HL-60 (cell line): ENCODE data around the gene GPC1.

Source experiments
- DNase-seq, 2 experiments: peaks; one replicate each; pipeline ENCODE4 v3.0.0-alpha.2; 2010 to 2020; ENCODE audit warnings: low read depth in 1 of 2, low spot score in 1 of 2
- H3K27ac ChIP-seq: fragments of 250-450 bp; sonication (Bioruptor Pico); replicated peaks from 2 replicates; pipeline ENCODE4 v1.5.1; 2020; ENCODE audit warnings: mild to moderate bottlenecking, moderate library complexity
- H3K27me3 ChIP-seq: fragments of 250-450 bp; sonication (Bioruptor Pico); 2 replicates; pipeline ENCODE4 v1.5.1; 2021; ENCODE audit warnings: mild to moderate bottlenecking, moderate library complexity; ENCODE audit not compliant: insufficient read depth, poor library complexity, severe bottlenecking
- H3K4me3 ChIP-seq: replicated peaks from 2 replicates; pipeline ENCODE4 v1.5.1; 2011; ENCODE audit warnings: mild to moderate bottlenecking, control low read depth, low read length; ENCODE audit not compliant: insufficient read depth
- GABPA ChIP-seq: IDR thresholded peaks from 2 replicates; pipeline ENCODE4 v1.6.1; 2012; ENCODE audit warnings: low read depth
- POLR2AphosphoS5 ChIP-seq: IDR thresholded peaks from 2 replicates; pipeline ENCODE4 v1.6.1; 2012; ENCODE audit warnings: low read depth
- SPI1 ChIP-seq: IDR thresholded peaks from 2 replicates; pipeline ENCODE4 v1.6.1; 2012; ENCODE audit warnings: low read depth, mild to moderate bottlenecking, borderline replicate concordance
- TF ChIP-seq, protein P1 (sequence below): IDR thresholded peaks from one replicate; pipeline ENCODE4 v1.5.1; 2011; ENCODE audit warnings: low read length, control low read depth, inconsistent platforms; ENCODE audit not compliant: insufficient read depth
- TF ChIP-seq, protein P2 (sequence below): IDR thresholded peaks from 2 replicates; pipeline ENCODE4 v1.6.1; 2012; ENCODE audit warnings: low read depth; ENCODE audit not compliant: insufficient replicate concordance

GPC1 gene

DNA sequence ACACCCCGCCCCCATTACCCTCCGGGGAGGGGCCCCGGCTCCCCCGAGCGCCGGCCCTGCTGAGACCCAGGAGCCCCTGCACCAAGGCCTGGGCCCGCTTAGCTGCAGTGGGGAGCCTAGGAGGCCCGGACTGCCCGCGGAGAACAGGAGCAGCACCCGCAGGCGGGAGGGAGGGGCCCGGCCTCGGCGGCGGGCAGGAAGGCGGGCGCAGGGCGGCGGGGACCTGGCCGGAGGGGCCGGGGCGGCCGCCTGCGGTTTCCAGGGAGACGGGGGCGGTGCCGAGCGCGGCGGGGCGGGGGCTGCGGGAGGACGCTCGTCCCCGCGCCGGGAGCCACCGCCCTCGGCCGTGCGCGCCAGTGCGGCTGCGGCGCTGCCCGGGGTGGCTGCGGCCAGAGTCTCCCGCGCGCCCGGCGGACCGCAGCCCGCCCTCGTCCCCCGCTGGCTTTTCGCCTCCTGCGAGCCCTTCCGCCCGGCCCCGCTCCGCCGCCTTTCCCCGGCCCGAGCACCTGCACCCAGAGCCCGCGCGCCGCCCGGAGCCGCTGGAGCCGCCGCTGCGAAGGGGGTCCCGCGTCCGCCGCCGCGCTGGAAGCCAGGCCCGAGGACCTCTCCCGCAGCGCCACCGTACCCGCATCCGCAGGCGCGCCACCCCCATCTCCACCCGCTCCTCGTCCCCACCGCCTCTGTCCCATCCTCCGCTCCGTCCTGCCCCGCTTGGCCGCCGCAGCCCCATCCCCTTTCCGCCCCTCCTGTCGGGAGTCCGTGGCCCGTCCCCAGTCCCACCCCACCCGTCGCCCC lies 17.2 kb downstream of the GPC1 start:
- H3K4me3 ChIP-seq: no peak overlapping the region; the same call in 1 of the 2 replicates
- peaks cover 57% of the 10 kb centered on the region for H3K27me3 ChIP-seq
- peak in 1 of 2 experiments; percentile 6 for DNase-seq
- H3K27ac ChIP-seq: no peak overlapping the region
- TF ChIP-seq, protein P1, sequence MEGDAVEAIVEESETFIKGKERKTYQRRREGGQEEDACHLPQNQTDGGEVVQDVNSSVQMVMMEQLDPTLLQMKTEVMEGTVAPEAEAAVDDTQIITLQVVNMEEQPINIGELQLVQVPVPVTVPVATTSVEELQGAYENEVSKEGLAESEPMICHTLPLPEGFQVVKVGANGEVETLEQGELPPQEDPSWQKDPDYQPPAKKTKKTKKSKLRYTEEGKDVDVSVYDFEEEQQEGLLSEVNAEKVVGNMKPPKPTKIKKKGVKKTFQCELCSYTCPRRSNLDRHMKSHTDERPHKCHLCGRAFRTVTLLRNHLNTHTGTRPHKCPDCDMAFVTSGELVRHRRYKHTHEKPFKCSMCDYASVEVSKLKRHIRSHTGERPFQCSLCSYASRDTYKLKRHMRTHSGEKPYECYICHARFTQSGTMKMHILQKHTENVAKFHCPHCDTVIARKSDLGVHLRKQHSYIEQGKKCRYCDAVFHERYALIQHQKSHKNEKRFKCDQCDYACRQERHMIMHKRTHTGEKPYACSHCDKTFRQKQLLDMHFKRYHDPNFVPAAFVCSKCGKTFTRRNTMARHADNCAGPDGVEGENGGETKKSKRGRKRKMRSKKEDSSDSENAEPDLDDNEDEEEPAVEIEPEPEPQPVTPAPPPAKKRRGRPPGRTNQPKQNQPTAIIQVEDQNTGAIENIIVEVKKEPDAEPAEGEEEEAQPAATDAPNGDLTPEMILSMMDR: no peak
- no peak for TF ChIP-seq GABPA
- TF ChIP-seq SPI1: no peak
- TF ChIP-seq, protein P2, sequence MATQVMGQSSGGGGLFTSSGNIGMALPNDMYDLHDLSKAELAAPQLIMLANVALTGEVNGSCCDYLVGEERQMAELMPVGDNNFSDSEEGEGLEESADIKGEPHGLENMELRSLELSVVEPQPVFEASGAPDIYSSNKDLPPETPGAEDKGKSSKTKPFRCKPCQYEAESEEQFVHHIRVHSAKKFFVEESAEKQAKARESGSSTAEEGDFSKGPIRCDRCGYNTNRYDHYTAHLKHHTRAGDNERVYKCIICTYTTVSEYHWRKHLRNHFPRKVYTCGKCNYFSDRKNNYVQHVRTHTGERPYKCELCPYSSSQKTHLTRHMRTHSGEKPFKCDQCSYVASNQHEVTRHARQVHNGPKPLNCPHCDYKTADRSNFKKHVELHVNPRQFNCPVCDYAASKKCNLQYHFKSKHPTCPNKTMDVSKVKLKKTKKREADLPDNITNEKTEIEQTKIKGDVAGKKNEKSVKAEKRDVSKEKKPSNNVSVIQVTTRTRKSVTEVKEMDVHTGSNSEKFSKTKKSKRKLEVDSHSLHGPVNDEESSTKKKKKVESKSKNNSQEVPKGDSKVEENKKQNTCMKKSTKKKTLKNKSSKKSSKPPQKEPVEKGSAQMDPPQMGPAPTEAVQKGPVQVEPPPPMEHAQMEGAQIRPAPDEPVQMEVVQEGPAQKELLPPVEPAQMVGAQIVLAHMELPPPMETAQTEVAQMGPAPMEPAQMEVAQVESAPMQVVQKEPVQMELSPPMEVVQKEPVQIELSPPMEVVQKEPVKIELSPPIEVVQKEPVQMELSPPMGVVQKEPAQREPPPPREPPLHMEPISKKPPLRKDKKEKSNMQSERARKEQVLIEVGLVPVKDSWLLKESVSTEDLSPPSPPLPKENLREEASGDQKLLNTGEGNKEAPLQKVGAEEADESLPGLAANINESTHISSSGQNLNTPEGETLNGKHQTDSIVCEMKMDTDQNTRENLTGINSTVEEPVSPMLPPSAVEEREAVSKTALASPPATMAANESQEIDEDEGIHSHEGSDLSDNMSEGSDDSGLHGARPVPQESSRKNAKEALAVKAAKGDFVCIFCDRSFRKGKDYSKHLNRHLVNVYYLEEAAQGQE: no peak
- no peak for TF ChIP-seq POLR2AphosphoS5

DNA sequence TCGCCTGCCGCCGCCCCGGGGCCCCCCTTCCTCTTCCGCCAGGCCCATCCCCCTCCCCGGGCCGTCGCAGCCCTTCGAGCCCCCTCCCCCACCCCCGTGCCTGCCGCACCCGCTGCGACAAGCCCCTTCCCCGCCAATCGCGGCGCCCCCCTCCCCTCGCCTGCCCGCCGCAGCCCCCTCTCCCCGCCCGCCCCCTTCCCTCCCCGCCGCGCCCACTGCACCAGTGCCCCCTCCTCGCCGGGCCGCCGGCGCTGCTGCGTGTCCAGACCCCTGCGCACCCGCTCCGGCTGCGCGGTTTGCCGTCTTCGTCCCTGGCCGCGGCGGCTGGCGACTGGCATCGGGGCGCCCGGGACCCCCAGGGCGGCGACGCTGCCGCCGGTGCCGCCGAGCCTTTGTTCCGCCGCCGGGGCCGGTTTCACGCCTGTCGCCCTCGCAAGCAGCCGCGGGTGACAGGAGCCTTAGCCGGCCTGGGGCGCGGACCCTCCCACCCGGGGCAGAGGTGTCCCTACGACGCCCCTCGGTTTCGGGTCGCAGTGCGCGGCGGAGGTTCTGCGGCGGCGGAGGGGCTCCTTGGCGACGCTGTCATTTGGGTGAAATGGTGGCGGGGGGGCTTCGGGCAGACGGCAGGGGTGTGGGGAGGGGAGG lies 18.1 kb downstream of the GPC1 start:
- no peak for DNase-seq
- H3K4me3 ChIP-seq: no peak overlapping the region
- TF ChIP-seq, protein P2: no peak
- no peak for TF ChIP-seq GABPA
- TF ChIP-seq POLR2AphosphoS5: no peak
- TF ChIP-seq, protein P1: no peak
- no peak for TF ChIP-seq SPI1
- peaks cover 59% of the 10 kb centered on the region for H3K27me3 ChIP-seq
- no peak overlapping the region for H3K27ac ChIP-seq

DNA sequence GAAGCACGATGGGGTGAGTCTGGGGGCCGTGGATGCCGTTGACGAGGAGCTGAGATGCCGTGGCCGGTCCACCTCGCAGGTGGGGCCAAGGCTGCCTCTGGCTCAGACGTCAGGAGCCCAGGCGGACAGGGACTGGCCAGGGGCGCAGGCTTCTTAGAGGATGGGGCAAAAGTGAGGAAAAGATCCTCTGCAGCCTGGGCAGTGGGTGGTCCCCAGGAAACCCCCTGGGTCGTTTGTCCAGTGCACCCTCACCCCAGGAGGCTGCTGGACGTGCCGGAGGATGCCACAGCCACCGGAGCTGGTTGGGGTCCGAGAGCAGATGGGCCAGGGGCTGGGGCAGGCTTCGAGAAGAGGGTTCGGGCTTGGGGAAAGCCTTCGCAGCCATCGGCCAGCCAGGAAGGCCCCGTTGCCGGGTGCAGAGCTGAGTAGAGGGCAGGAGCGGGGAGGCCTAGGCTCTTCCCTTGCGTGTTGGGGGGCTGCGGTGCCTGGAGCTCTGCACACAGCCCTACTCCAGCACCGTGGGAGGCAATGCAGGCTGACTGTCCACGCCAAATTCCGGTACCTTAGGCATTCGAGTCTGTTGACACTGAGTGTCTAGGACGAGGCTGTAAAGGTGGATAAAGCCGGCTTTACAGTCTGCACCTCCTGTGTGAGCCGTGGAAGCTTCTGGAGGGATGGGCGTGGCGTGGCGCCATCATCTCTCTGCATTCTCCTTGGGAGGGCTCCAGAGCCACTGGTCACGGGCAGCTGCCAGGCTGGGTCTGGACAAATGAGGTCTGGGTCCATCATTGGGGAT lies 18.8 kb downstream of the GPC1 start:
- no peak for DNase-seq
- peaks cover 61% of the 10 kb centered on the region for H3K27me3 ChIP-seq
- TF ChIP-seq, protein P1: no peak
- TF ChIP-seq, protein P2: no peak
- TF ChIP-seq POLR2AphosphoS5 (no peak), GABPA (no peak), SPI1 (no peak)
- no peak overlapping the region for H3K27ac ChIP-seq
- no peak overlapping the region for H3K4me3 ChIP-seq
